SU-DHL-6 (cell line): ENCODE data around the gene GRM1.

Experiments
- CTCF ChIP-seq: fragments of 200-600 bp; sonication (generic); IDR thresholded peaks from one replicate; pipeline ENCODE4 v1.5.1; 2017; ENCODE audit warnings: antibody characterized with exemption, mild to moderate bottlenecking, low read length, moderate library complexity; ENCODE audit not compliant: insufficient read depth, poor library complexity, severe bottlenecking
- EZH2phosphoT487 ChIP-seq: fragments of 200-600 bp; sonication (generic), shearing (Covaris generic); conservative IDR thresholded peaks from 2 replicates; pipeline ENCODE4 v1.6.1; 2018; ENCODE audit warnings: mild to moderate bottlenecking, antibody characterized with exemption, low read length, moderate library complexity, mixed read lengths

- TF ChIP-seq CTCF = no peak
- no peak for TF ChIP-seq EZH2phosphoT487
Measured at GRCh38 chr6:146295695-146296094, 266.8 kb downstream of the GRM1 start.
